Kidney glomerular epithelial cell (primary cell): ENCODE data around the gene VPS37C.

ENCODE experiments used
- DNase-seq: peaks from one replicate; lab custom pipeline; 2025; lab: John Stamatoyannopoulos, UW

Gene VPS37C

DNA sequence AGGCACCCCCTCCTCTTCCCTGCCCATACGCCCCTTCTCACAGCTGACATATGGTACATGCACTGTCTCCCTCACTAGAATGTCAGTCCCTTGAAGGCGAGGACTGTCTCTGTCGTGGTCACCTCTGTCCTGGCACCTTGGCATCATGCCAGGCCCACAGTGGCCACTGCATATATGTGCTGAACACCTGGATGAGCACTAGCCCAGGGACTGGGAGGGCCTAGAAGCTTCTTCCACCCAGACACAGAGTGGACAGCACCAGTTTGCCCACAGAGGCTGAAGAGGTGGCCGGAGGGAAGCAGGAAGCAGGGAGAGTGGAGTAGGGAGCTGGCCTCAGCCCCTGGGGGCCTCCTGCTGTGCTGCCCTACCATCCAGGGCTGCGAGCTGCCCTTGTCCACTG, 28.6 kb downstream of the VPS37C start:
- no peak for DNase-seq

DNA sequence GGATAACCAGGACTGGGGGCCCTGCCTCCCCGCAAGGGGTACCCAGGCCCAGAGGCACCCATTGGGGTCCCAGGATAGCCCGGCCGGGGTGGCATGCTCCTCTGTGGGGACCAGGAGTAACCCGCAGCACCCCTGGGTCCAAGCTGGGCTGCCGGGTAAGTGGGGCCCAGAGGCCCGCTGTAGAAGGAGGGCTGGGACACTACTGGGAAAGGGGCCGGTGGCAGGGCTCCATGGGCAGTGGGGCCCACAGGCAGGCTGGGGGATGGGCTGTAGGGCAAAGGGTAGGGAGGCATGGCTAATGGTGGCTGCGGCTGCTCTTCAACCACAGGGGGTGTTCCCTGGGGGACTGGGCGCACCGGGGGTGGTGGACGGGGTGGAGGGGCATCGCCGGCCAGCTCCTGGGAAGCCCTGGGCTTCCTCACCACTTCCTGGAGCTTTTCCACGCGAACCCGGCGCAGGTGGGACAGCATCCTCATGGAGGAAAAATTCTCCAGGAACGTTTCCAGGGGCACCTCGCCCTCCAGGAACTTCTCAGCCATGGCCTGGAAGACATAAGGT, 29.1 kb downstream of the VPS37C start:
- DNase-seq: no peak

DNA sequence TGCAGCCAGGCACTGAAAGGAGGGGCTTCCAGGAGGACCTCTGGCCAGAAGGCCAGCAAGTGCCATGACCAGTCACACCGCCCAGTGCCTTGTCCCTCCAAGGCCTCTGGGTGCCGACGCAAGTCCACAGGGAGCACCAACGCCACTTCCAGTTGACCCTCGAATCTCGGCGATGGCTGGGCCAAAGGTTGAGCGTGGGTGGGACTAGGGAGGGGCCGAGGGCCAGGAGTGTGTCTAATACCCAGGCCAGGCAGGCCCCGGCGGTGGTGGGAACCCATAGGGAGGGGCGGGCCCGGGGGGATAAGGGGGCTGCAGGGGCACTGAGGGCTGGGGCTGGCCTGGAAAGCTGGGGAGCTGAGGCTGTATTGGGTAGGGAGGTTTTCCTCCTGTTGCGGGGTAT, 29.6 kb downstream of the VPS37C start:
- DNase-seq: no peak

GRCh38 chr11:61131186-61131585, 30.0 kb downstream of the VPS37C start:
- DNase-seq: no peak

DNA sequence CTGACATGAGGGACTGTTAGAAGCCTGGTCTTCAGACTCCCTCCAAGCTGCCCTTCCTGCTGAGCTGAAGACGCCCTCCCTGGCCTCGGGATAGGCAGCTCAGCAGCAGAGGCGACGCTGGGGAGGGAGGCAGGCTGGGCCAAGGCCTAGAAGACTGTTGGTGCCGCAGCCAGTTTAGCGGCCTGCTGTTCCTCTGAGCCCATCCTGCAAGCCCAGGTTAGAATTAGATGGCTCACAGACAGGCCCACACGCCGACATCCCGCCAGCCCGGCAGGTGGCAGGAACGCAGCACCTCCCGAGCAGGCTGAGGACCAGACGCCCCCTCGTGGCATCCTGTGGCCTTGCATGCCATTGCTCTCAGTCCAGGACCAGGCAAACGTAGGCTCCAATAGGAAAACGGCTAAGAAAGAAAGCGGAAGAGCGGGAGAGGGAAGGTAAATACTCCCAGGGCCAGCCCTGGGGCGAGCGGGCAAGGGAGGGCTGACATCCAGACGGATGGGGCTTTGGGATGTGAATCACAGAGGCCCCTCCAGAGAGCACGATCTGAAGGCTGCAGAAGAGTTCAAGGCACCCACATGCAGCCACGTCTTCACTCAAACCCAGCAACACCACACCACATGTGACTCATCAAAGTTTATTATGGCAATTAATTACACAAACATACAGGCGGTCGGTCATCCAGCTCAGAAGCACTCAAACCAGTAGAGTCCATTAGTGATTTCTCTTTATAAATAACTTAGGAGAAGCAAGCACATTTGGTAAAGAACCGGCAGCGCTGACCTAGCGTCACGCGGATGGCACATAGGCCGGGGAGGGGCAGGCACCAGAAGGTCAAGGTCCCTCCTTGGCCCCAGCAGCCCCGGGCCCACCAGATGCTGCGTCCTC, 31.3 kb downstream of the VPS37C start:
- no peak for DNase-seq

GRCh38 chr11:61128947-61129638, 32.1 kb downstream of the VPS37C start:
- no peak for DNase-seq

DNA sequence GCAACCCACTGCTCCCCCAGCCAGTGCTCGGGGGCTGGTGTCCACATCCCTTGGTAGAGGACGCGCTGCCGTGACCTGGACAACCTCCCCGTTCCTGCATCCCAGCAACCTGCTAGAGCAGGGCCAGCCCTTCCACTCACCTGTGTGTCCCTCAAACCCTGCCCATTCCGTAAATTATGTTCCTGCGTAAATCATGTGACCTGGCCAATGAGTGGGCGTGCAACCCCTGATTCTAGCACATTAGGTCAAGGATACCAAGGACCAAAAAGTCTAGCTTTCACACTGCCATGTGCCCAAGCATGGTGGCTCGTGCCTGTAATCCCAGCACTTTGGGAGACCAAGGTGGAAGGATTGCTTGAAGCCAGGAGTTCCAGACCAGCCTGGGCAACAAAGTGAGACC, 33.2 kb downstream of the VPS37C start:
- DNase-seq: no peak

DNA sequence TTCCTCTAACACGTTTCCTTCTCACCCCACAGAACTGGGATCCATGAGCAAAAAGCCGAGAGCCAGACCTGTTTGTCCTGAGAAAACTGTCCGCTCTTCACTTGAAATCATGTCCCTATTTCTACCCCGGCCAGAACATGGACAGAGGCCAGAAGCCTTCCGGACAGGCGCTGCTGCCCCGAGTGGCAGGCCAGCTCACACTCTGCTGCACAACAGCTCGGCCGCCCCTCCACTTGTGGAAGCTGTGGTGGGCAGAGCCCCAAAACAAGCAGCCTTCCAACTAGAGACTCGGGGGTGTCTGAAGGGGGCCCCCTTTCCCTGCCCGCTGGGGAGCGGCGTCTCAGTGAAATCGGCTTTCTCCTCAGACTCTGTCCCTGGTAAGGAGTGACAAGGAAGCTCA, 35.0 kb downstream of the VPS37C start:
- no peak for DNase-seq

- DNase-seq: no peak
These were observed 35.9 kb downstream of the VPS37C start for GRCh38 chr11:61125310-61125684.

DNA sequence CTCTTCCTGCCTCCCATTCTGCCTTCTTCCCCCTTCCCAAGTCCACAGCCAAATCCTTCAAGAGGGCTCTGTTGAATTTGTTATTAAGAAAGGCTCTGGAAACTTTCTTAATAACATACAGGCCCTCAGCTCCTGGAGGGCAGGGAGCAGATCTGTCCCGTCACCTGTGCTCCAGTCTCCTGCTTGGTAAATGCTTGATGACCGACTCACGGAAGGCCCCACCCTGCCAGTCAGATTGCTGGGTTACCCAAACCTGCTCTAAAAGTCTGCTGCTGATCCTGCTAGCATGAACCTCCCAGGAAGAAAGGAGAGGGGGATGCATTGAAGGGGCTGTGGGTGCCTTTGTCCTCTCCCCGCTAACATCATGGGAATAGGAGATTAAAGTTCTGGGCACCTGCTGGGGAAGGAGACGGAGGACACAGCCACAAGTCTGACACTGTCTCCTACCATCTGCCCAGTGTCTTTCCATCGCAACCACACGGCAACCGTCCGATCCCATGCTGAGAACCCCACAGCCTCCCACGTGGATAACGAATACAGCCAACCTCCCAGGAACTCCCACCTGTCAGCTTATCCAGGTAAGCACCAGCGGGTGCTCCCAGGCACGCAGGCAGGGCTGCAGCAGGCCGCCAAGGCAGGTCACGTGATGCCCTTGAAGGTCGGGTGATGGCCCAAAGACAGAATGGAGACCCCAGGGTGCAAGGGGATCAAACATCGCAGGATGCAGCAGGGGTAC, 36.5 kb downstream of the VPS37C start:
- no peak for DNase-seq

DNA sequence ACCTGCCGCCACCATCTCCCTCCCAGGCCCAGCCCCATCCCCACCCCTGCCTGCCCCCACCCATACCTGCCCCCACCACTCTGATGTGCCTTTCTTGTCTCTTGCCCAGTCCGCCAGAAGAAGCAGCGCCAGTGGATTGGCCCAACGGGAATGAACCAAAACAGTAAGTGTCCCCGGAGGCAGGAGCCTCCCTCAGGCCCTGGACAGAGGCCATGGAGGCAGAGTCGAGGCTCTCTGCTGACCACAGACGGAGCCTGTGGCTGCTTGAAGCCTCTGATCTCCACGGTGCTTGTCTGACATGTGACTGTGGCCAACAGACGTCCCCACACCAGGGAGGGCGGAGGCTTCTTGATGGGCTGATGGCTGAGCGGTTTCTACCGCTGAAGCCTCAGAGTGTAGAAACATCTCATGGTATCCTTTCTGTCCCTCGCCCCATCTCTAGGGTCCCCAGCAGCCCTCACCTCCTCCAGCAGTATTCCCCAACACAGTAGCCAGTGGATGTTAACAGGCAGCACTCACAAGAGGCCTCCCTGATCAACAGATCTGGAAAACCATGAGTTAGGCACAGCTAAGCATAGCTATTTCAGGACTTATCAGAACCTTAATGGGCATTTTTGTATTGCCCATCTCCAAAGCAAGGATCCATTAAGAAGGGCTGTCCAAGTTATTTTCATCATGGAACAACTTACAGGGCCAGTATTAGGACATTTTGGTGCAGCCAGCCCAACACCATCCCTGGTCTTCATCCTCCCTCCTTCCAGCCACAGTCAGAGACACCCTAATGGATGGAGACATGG, 37.3 kb downstream of the VPS37C start:
- DNase-seq: no peak

GRCh38 chr11:61122761-61123160, 38.5 kb downstream of the VPS37C start:
- no peak for DNase-seq

DNA sequence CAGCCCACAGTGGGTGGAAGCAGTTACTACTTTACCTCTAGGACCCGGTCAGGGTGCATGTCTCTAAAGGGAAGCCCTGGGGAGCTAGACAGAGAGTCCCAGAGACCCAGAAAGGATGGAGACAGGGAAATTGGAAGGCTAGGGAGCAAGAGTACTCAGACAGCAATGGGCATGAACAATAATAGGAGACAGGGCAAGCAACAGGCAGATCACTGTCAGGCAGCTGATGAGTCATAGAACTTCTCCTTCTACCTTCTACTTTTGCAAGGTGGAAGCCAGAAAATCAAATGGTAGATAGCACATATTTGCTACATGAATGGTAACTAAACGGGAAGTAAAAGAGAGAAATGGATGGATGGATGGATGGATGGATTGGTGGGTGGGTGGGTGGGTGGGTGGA, 39.3 kb downstream of the VPS37C start:
- DNase-seq: no peak

GRCh38 chr11:61121192-61121831, 39.9 kb downstream of the VPS37C start:
- DNase-seq: no peak

- DNase-seq: no peak
These were observed 40.5 kb downstream of the VPS37C start for GRCh38 chr11:61120706-61121191.

GRCh38 chr11:61120099-61120705, 41.0 kb downstream of the VPS37C start:
- no peak for DNase-seq

GRCh38 chr11:61119571-61119970, 41.7 kb downstream of the VPS37C start:
- no peak for DNase-seq

- DNase-seq: no peak
These were observed 42.2 kb downstream of the VPS37C start for GRCh38 chr11:61119055-61119454.

GRCh38 chr11:61118406-61118805, 42.8 kb downstream of the VPS37C start:
- no peak for DNase-seq

- no peak for DNase-seq
These were observed 43.2 kb downstream of the VPS37C start for GRCh38 chr11:61118004-61118403.

- no peak for DNase-seq
These were observed 44.1 kb downstream of the VPS37C start for GRCh38 chr11:61117168-61117520.
